Erythroblast (primary cell): ENCODE measurements around the gene LEO1.

ENCODE experiments used
- DNase-seq, 2 experiments: peaks; one replicate each; lab custom pipeline; 2025; lab: John Stamatoyannopoulos, UW
- GATA1 ChIP-seq: IDR thresholded peaks from 2 replicates; pipeline ENCODE4 v1.6.1; 2011; ENCODE audit warnings: low read depth, mild to moderate bottlenecking, control low read depth, low read length, moderate library complexity
- POLR2A ChIP-seq: IDR thresholded peaks from 2 replicates; pipeline ENCODE4 v1.6.1; 2011; ENCODE audit warnings: mild to moderate bottlenecking, low read length

LEO1 gene

DNA sequence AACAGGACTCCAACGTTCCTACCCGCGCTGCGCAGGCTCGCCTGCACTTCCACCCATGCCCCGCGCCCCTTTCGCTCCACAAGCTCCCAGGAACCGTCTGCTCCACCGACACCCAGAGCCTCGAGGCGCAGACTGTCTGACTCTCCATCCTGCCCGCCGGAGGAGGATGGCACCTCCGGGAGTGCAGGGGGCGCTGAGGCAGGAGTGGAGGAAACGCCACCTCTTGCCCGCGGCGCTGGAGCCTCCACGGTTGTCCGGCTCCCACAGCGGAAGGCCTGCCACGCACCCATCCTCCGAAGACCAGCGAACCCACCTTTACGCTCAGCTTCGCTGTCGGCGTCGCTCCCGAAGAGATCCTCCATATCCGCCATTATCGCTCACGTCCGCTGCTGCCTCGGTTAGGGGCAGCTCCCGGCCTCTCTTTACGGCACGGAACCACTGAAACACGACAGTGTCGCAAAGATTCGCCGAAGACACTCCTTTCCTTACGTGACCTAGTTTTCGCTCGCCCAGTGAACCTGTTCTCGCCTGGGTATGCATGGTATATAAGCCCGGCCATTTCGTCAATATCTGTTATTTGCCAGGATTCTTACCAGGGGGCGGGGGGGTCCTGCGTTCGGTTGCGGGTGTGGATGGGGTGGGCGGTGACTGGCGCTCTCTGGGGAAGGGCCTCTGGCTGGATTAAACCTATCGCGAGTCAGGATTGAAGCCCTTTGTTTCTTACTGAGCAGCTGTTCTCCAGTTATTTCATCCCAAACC lies at the start of gene LEO1:
Gene LEO1 (minus strand): TSS at position 404 of the 759 bp plus-strand sequence. CDS start 33 bp downstream, at position 371.
- no peak for TF ChIP-seq GATA1
- TF ChIP-seq POLR2A: peak; percentile 94
- peak; percentile 96 to 98 for DNase-seq

DNA sequence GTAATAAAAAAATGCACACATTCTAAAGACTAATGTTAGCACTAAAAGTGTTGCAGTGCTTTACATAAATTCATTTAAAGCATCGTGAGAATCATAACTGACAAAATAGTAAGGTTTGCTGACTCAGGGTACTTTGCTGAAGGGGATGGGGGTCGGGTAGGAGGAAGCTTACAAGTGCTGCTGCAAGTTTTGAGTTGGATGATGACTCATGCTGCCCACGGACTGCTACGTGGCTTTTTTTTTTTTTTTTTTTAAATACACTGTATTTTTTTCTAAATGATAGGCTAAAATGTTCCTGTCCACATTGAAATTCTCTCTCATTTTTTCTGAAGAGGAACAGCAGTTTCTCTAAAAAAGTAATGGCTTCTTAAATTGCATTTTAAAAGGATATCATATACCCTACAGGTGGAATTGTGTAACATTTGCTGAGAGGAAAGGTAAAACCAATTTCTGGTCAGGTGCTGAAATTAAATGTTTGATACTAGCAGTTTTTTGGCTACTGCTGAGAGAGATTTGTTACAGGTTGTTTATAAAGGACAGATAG lies 49.6 kb upstream of the LEO1 start:
- TF ChIP-seq GATA1: no peak
- peak; percentile 27 for TF ChIP-seq POLR2A
- peak; percentile 90 to 95 for DNase-seq

DNA sequence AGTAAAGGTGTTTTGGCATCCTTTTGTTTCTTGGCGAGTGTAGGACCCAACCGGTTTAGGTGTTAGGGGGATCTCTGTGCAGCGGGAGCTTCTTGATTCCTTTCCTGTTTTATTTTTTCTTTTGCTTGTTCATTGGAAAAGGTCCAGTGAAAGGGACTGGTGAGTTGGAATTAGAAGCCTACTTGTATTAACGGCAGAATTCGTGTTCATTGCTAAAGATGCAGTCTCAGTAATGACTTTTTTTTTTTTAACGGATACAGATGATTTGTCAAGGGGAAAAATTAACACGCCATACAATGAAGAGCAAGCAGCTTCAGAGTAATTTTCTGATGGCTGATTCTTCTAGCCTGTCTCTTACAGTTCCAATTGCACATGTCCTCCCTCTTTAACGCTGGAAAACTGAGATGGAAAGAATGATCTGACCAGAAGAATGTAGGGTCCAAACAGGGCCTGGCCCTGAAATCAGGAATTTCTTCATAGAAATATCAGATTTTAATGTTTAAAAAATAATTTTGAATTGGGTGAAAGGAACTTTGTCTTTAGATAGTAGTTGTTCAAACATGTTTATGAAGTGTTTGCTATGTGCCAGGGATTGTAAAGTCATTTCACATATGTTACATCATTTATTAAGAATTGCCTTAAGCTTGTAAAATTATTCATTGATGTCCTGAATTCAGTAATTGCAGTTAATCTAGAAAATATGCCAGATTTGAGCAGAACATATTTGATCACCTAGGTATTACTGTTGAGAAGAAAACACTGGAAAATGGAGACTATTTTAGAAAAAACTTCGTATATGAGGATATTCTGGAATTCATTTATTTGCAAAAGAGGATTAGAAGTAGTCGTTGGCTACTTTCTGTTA lies 48.9 kb upstream of the LEO1 start:
- peak; percentile 36 to 82 for DNase-seq
- no peak for TF ChIP-seq GATA1
- TF ChIP-seq POLR2A: no peak

DNA sequence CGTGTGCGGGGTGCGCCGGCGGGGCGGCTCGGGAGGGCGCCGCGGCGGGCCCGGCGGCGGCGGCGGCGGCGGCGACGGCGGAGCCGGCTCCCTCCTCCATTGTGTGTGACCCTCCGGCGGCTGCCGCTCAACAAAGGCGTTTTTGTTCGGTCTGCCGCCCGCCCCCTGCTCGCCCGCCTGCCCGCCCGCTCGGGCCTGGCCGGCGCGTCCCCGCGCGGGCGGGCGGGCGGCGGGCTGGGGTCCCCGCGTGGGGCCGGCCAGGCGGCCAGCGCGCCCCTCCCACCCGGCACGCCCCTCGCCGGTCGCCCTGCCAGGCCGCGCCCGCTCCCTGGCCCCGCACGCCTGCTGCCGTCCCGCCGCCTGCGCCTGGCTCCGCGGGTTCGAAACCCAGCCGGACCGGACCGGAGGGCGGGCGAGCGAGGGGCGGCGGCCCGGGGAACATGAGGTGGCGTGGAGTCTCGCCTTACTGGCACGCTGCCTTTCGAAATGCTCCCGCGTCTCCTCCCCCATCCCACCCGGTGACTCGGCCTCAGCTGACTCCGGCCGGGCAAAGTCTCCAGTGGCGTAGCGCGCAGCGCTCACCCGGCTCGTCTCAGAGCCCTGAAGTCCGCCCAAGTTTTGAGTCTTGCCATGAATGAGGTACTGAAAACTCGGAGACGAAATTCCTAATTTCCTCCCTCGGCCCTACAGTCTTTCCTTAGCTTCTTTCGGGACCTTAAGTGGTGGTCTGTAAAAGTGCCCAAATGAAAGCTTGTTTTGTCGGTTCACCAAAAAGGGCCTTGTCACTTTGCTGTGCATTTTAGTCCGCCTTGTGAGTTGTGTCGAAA lies 48.0 kb upstream of the LEO1 start:
- TF ChIP-seq POLR2A (peak; percentile 61), GATA1 (no peak)
- peak; percentile 92 to 97 for DNase-seq

DNA sequence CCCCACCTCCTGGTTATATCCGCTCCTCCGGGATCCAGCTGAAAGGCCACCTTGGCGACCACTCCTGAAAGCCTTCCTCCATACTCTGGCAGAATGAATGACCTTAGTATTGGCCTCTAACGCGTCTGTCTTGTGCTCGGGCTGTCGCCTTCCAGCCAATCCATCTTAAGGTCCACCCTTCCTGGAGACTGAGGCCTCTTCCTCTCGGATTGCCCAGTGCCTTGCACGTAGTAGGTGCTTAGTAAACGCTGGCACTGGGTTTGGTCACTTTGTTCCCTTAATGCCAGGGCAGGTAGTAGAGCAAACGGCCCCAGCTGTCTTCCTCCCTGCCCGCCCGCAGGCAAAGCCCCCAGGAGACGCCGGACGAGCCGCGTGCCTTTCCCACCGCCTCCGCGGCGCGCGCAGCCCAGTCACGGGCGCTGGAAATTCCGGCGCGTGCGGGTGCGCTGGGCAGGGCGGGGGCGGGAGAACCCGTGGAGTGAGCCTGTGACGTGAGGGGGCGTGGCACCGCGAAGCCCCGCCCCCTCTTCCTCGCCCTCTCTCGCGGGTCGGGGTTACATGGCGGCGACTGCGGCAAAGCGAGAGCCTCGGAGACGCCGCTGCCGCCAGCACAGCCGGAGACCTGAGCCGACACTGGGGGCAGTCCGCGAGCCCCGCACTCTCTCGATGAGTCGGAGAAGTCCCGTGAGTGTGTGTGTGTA lies 47.3 kb upstream of the LEO1 start, which contains the start of gene MAPK6:
Gene MAPK6 (plus strand): TSS at position 527 of the 701 bp plus-strand sequence. CDS start 27,242 bp downstream, outside the sequence.
- peak; percentile 95 to 98 for DNase-seq
- TF ChIP-seq GATA1 (no peak), POLR2A (peak; percentile 83)

DNA sequence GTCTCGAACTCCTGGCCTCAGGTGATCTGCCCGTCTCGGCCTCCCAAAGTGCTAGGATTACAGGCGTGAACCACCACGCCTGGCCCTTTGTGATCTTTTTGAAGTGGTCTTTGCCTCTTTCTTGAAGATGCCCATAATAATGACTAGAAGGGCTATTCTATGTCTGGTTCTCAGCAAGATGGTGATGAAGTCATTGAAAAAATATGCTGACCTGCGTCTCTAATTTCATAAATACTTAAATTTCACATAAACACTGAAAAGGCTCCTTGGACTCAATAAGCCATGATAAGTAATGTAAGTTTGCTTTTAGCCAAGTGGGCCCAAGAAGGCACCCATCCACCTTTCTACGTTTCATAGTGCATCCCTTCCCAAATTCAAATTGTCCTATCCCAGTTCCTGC lies 46.7 kb upstream of the LEO1 start:
- no peak for DNase-seq
- no peak for TF ChIP-seq GATA1
- TF ChIP-seq POLR2A: no peak

DNA sequence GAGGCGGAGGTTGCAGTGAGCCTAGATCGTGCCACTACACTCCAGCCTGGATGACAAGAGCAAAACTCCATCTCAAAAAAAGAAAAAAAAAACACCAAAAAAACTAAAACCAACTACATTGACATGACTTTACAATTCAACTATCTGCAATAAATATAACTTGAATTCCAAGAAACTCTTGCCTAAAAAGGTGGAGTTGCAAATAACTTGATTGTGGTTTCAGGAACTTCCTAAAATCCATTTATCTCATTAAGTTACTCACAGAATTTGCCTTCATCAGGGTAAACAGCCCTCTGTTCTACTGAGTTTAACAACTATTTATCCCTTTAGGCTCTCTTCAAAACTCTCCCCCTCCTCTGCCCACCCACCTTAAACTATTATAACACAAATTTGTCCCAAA lies 44.7 kb upstream of the LEO1 start:
- no peak for TF ChIP-seq GATA1
- no peak for TF ChIP-seq POLR2A
- no peak for DNase-seq

DNA sequence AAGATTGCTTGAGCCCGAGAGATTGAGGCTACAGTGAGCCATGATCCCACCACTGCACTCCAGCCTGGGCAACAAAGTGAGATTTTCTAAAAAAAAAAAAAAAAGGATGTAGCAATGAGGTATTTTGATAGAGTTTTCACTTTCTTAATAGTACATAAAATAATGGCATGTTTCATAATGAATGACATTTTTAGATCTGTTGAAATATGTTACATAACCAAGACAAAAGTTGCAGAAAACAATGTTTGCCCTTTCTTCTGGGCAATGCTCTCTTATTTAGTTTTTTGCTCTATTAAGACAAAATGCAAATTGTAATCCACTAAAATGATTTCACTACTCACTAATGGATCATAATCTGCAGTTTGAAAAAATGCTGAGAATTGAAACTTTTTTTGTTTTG lies 43.0 kb upstream of the LEO1 start:
- no peak for DNase-seq
- TF ChIP-seq POLR2A (no peak), GATA1 (no peak)

DNA sequence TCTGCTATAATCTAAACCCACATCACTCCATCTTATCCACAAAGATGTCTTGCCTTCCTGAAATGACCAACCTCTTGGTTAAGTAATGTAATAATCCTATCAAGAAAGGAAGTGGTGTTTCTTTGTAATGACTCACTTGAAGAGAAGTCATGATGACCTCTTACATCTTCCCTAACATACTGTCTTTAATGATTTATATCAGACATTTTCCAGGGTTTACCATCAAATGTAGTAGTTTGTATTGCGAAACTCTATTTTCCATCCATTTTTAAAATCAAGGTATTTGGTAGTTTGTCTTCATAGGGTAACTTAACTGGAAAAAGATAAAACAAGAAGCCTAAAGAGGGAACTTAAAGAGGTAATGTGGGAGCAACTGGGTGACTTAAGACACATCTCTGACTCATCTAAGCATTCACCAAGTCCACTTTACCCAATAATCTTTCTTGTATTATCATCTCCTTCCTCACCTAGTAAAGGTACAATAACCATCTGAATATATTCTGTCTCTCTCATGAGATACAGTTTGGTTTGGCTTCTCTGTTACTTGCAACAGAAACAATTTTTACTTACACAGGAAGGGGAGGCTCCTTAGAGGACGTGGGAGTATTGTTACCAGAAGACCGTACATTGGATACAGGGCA lies 41.7 kb upstream of the LEO1 start:
- DNase-seq: peak in 1 of 2 experiments; percentile 18
- TF ChIP-seq GATA1: no peak
- no peak for TF ChIP-seq POLR2A

DNA sequence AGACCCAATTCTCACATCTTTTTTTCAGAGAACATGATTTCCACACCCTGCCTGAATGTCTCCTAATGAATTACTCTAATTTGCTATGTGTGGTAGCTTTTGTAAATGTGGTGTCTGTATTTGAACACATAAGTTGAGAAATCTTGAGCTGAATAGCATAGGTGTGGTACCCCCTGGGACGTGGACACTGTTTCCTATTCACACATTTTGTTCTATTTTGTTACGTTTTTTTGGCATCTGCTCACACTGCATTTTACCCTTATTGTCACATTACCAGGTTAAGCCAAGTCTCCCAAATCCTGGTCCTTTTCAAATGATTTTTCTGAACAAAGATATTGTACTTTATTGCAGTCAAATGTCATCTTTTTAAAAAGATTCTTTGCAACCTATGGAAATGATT lies 40.6 kb upstream of the LEO1 start:
- DNase-seq: no peak
- TF ChIP-seq GATA1 (no peak), POLR2A (no peak)

DNA sequence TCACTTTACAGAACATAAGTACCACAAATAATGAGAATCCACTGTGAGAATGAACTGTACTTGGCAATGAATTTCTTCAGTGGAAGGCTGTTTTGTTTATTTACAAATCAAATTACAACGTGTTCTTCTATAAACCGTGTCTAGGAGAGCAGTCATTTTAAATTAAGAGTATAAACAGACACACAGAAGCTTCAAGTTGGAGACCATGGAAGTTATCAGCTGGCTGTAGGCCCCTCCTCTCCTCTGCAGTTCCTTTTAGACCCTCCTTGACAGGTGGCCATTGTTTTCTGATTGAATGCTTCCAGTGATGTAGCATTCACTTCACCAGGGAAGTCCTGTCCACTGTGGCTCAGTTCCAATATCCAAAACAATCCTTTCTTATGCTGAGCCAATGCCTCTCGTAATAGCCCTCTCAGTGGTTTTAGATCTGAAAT lies 40.1 kb upstream of the LEO1 start:
- TF ChIP-seq GATA1: no peak
- no peak for TF ChIP-seq POLR2A
- DNase-seq: no peak

DNA sequence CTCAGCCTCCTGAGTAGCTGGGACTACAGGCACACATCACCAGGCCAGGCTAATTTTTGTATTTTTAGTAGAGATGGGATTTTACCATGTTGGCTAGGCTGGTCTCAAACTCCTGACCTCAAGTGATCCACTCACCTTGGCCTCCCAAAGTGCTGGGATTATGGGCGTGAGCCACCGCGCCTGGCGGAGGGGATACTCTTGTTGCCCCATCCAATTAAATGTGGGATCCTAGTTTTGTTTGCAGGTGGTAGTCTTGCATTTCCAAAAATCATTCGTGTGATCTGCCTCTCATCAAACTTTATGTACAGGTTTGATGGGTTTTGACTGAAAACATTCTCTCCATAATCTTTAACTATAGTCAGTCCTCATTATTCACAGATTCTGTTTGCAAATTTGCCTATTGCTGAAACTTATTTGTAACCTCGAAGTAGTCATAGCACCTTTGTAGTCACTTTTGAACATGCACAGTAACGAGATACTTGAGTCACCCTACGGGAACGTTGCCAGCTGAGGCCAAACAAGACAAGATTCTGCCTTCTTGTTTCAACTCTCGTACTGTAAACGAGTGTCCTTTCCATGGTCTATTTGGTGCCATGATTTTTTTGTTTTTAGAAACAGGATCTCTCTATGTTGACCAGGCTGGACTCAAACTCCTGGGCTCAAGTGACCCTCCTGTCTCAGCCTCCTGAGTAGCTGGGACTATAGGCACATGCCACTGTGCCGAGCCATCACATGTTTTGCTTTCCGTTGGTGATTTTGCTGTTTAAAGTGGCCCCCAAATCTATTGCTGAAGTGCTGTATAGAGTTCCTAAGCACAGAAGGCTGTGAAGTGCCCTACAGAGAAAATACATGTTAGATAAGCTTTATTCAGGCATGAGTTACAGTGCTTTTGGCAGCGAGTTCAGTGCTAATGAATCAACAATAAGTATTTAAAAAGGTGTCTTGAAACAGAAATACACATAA lies 39.3 kb upstream of the LEO1 start:
- TF ChIP-seq POLR2A (no peak), GATA1 (no peak)
- peak in 1 of 2 experiments; percentile 55 for DNase-seq
